Tibial nerve (tissue), 3 donors: Measurements from ENCODE around the gene RAMAC.

Experiments
- POLR2A ChIP-seq, 2 donors: fragments of 450-650 bp; IDR thresholded peaks; one replicate each; pipeline ENCODE4 v1.6.1; 2017; ENCODE audit warnings: antibody characterized with exemption in 2 of 2, mild to moderate bottlenecking in 2 of 2, moderate library complexity in 2 of 2
- TF ChIP-seq, protein P1 (sequence below), 5 experiments: fragments of 200-600 bp in 3 of 5; fragments of 450-650 bp in 2 of 5; sonication (generic) in 3 of 5; IDR thresholded peaks; one replicate each; pipeline ENCODE4 v1.5.1; 2016 to 2019; ENCODE audit warnings: antibody characterized with exemption in 5 of 5, mild to moderate bottlenecking in 3 of 5, moderate library complexity in 2 of 5

DNA sequence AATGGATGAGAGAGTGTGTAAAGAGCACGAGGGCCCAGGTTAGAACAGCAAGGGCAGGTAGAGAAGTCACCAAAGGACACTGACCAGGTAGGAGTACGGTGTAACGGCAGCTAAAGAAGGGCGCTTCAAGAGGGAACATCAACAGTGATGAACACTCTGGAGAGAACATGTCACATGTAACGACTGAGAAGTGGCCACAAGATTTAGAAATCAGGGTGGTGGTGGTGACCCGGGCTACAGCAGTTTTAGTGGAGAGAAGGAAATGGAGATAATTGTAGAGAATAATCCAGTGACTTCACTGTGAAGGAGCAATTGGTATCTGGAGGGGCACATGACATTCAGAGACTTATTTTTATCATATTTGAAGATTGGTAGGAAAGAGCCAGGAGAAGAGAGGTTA is 26.6 kb downstream of the RAMAC start:
- TF ChIP-seq, protein P1, sequence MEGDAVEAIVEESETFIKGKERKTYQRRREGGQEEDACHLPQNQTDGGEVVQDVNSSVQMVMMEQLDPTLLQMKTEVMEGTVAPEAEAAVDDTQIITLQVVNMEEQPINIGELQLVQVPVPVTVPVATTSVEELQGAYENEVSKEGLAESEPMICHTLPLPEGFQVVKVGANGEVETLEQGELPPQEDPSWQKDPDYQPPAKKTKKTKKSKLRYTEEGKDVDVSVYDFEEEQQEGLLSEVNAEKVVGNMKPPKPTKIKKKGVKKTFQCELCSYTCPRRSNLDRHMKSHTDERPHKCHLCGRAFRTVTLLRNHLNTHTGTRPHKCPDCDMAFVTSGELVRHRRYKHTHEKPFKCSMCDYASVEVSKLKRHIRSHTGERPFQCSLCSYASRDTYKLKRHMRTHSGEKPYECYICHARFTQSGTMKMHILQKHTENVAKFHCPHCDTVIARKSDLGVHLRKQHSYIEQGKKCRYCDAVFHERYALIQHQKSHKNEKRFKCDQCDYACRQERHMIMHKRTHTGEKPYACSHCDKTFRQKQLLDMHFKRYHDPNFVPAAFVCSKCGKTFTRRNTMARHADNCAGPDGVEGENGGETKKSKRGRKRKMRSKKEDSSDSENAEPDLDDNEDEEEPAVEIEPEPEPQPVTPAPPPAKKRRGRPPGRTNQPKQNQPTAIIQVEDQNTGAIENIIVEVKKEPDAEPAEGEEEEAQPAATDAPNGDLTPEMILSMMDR (IDR thresholded peaks at IDR 0.05), result no peak
- TF ChIP-seq POLR2A (IDR thresholded peaks at IDR 0.05), result no peak
